HepG2 (cell line): ENCODE measurements around the gene KNG1. TPM values are rescaled to one million over a fixed set of nuclear protein-coding genes. Genes with fewer than 3 reads are reported as not detected.

Experiments
- ASH2L ChIP-seq: fragments of 300-600, 200-600 bp; sonication (generic); IDR thresholded peaks from 2 replicates; pipeline ENCODE4 v1.7.0; 2017; ENCODE audit warnings: low read depth, mild to moderate bottlenecking, moderate library complexity, mixed read lengths, low read length; ENCODE audit not compliant: insufficient read length
- CREB1 ChIP-seq, 2 experiments: fragments of 450-650 bp in 1 of 2; IDR thresholded peaks; 2 replicates each; pipeline ENCODE4 v1.6.1; 2016 to 2017; ENCODE audit warnings: control low read depth in 1 of 2, mild to moderate bottlenecking in 1 of 2, missing compliant biosample characterization in 1 of 2, missing genetic modification characterization in 1 of 2
- FLYWCH1 ChIP-seq: sonication (generic); formaldehyde crosslinking; IDR thresholded peaks from 2 replicates; pipeline ENCODE4 v1.8.1; 2023; ENCODE audit warnings: mild to moderate bottlenecking, missing genetic modification reagents
- GABPA ChIP-seq, 2 experiments: IDR thresholded peaks; 2 replicates each; pipeline ENCODE4 v1.6.1; 2011 to 2016; ENCODE audit warnings: low read depth in 2 of 2, low read length in 1 of 2, missing biosample characterization in 1 of 2, missing genetic modification characterization in 1 of 2
- GATAD1 ChIP-seq: IDR thresholded peaks from 2 replicates; pipeline ENCODE4 v1.6.1; 2016; ENCODE audit warnings: missing genetic modification reagents, missing compliant biosample characterization
- KAT7 ChIP-seq: IDR thresholded peaks from 2 replicates; pipeline ENCODE4 v1.6.1; 2018; ENCODE audit warnings: borderline replicate concordance, missing compliant biosample characterization
- KDM2A ChIP-seq: sonication (generic); formaldehyde crosslinking; IDR thresholded peaks from 2 replicates; pipeline ENCODE4 v1.4.0; 2020; ENCODE audit warnings: low read depth, missing genetic modification reagents, borderline replicate concordance
- PITX1 ChIP-seq: sonication (generic); formaldehyde crosslinking; IDR thresholded peaks from 2 replicates; pipeline ENCODE4 v1.5.1; 2020; ENCODE audit warnings: mild to moderate bottlenecking, missing genetic modification reagents
- SNAPC5 ChIP-seq: sonication (generic); formaldehyde crosslinking; IDR thresholded peaks from 2 replicates; pipeline ENCODE4 v1.8.1; 2023; ENCODE audit warnings: mild to moderate bottlenecking, missing genetic modification reagents, borderline replicate concordance
- TEAD2 ChIP-seq: sonication (generic); formaldehyde crosslinking; IDR thresholded peaks from 2 replicates; pipeline ENCODE4 v1.9.0; 2021; ENCODE audit warnings: missing genetic modification reagents
- YEATS2 ChIP-seq: sonication (generic); formaldehyde crosslinking; IDR thresholded peaks from 2 replicates; pipeline ENCODE4 v1.4.0; 2020; ENCODE audit warnings: missing genetic modification reagents, borderline replicate concordance
- ZBTB40 ChIP-seq, 2 experiments: fragments of 450-650 bp in 1 of 2; sonication (generic) in 1 of 2; formaldehyde crosslinking in 1 of 2; IDR thresholded peaks; 2 replicates each; pipeline versions ENCODE4 v1.6.1 to v1.8.0; 2016 to 2022; ENCODE audit warnings: antibody characterized with exemption in 1 of 2, mild to moderate bottlenecking in 1 of 2, missing genetic modification reagents in 1 of 2
- ZNF234 ChIP-seq: sonication (generic); formaldehyde crosslinking; conservative IDR thresholded peaks from 2 replicates; pipeline ENCODE4 v1.5.1; 2020; ENCODE audit warnings: mild to moderate bottlenecking, missing genetic modification reagents
- ZNF329 ChIP-seq: sonication (generic); formaldehyde crosslinking; IDR thresholded peaks from 2 replicates; pipeline ENCODE4 v1.9.0; 2021; ENCODE audit warnings: low read depth, mild to moderate bottlenecking, missing genetic modification reagents
- ZNF331 ChIP-seq: sonication (generic); formaldehyde crosslinking; IDR thresholded peaks from 2 replicates; pipeline ENCODE4 v1.4.0; 2020; ENCODE audit warnings: missing genetic modification reagents
- ZNF496 ChIP-seq: sonication (generic); formaldehyde crosslinking; IDR thresholded peaks from 2 replicates; pipeline ENCODE4 v1.8.1; 2023; ENCODE audit warnings: mild to moderate bottlenecking, moderate library complexity, missing genetic modification reagents; ENCODE audit not compliant: insufficient replicate concordance
- ZNF503 ChIP-seq: sonication (generic); formaldehyde crosslinking; IDR thresholded peaks from 2 replicates; pipeline ENCODE4 v1.4.0; 2020; ENCODE audit warnings: missing genetic modification reagents
- ZNF615 ChIP-seq: sonication (generic); formaldehyde crosslinking; IDR thresholded peaks from 2 replicates; pipeline ENCODE4 v1.5.0; 2020; ENCODE audit warnings: mild to moderate bottlenecking, missing genetic modification reagents, borderline replicate concordance
- ZNF816 ChIP-seq: sonication (generic); formaldehyde crosslinking; IDR thresholded peaks from 2 replicates; pipeline ENCODE4 v1.8.0; 2022; ENCODE audit warnings: missing genetic modification reagents, mild to moderate bottlenecking, borderline replicate concordance
- polyA plus RNA-seq, 8 experiments: library from polyadenylated mRNA; depleted of rRNA in 3 of 8; stranded (reverse) in 7 of 8; unstranded in 1 of 8; fragments of >200 nt; fragmentation: Illumina TruSeq in 4 of 8; extraction: Trizol in 4 of 8; gene quantifications; 2 replicates each; pipeline versions ENCODE4 v1.2.1 to v1.2.3, GENCODE V29; 2011 to 2016; ENCODE audit warnings: low read depth in 4 of 8, missing spikeins in 1 of 8, mixed read lengths in 1 of 8; ENCODE audit not compliant: insufficient read depth in 1 of 8
- total RNA-seq, 5 experiments: library from RNA; depleted of rRNA; stranded (reverse); fragments of >200 nt; fragmentation: Illumina TruSeq; extraction: Trizol; gene quantifications; 2 replicates each; pipeline ENCODE4 v1.2.3, GENCODE V29; 2016; ENCODE audit warnings: low read depth in 1 of 5

KNG1 gene
- total and polyA plus RNA-seq, 2 of the 13 experiments (the other 11 are each of a cell fraction or from before 2014, with no cell fraction given) = 6.5 to 7.0 TPM

- TF ChIP-seq ZBTB40 (IDR thresholded peaks at IDR 0.05) (no peak), ZBTB40 (CRISPR knock-in tag; IDR thresholded peaks at IDR 0.05) (peak; percentile 32; the same call in 1 of the 2 replicates), ZNF329 (no peak), SNAPC5 (CRISPR knock-in tag) (no peak), CREB1 (IDR thresholded peaks at IDR 0.05) (no peak), CREB1 (CRISPR knock-in tag; IDR thresholded peaks at IDR 0.05) (no peak), YEATS2 (CRISPR knock-in tag) (peak; percentile 46; the same call in 1 of the 2 replicates), KDM2A (peak; percentile 33; the same call in 1 of the 2 replicates), PITX1 (CRISPR knock-in tag) (peak; percentile 69; the same call in 1 of the 2 replicates), ASH2L (no peak), TEAD2 (CRISPR knock-in tag) (no peak), ZNF615 (CRISPR knock-in tag) (no peak), ZNF331 (CRISPR knock-in tag) (peak; percentile 32; the same call in 1 of the 2 replicates), ZNF496 (no peak), ZNF816 (0 out of 2 replicates have a peak, but pooled peaks have one; percentile 27), KAT7 (CRISPR knock-in tag) (no peak), GABPA (IDR thresholded peaks at IDR 0.05; ENCODE audit: low read depth, low read length) (no peak; the same call in 1 of the 2 replicates), GABPA (CRISPR knock-in tag; IDR thresholded peaks at IDR 0.05; ENCODE audit: low read depth) (peak; percentile 81), ZNF503 (CRISPR knock-in tag) (no peak), GATAD1 (CRISPR knock-in tag) (no peak; the same call in 1 of the 2 replicates), ZNF234 (no peak), FLYWCH1 (CRISPR knock-in tag) (peak; percentile 76; the same call in 1 of the 2 replicates)
Measured at GRCh38 chr3:186746008-186746407, 28.8 kb downstream of the KNG1 start (continued).
